ENCODE measurements around the gene RPLP2.

- TF ChIP-seq POLR2A (IDR thresholded peaks at IDR 0.05) (no peak), CTCF (IDR thresholded peaks at IDR 0.05 in 4 of 5, conservative IDR thresholded peaks at IDR 0.05 in 1 of 5) (no peak)
Observed at GRCh38 chr11:792535-792821, 17.3 kb upstream of the RPLP2 start.
